ENCODE measurements around the gene TCHH. TPM values are rescaled to one million over a fixed set of nuclear protein-coding genes. Genes with fewer than 3 reads are reported as not detected.
A peak's percentile ranks its signal among the peaks of the same experiment; 100 is the strongest.

Gene TCHH
- total RNA-seq, 2 donors from 2014 or later: not detected

- intact Hi-C loops (cut with DNase I): no loop called here
- peaks cover 15% of the 10 kb centered on the region for H3K4me1 ChIP-seq
These were observed 7.0 kb downstream of the TCHH start for GRCh38 chr1:152107984-152108881.

DNA sequence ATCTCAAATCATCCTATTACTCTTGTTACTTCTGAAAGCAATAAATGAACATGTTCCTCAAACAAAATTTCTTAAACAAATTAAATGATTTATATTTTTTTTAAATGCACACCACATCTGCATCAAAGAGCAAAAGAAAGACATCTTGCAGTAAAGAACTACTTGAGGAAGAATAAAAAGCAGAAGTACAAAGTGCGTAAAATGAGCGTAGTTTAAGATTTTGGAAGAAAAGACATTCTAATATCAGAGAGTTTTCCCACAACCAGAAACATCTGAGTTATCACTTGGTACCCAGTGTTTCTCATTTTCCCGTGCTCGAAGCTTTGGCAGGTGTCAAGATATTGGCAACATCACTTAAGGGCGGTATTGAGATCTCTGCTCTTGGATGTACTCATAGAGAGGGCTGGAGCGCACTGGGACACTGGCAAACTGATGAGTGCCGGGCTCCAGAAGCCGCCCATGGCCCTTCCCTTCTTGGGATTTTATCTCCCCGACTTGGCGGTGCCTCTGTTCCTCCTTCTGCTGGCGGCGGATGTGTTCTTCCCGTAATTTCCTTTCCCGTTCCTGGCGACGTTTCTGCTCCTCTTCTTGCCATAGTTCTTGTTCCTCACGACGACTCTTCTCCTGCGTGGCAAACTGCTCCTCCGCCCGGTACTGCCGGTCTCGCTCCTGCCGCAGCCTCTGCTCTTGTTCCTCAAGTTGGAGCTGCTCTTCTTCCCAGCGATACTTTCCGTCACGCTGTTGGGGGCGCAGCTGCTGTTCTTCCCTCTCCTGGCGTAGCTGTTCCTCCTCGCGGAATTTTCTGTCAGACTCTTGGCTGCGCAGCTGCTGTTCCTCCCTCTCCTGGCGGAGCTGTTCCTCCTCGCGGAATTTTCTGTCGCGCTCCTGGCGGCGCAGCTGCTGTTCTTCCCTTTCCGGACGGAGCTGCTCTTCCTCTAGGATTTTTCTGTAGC is 7.9 kb downstream of the TCHH start:
- TF ChIP-seq CTCF (IDR thresholded peaks at IDR 0.05): no peak
- Histone ChIP-seq H3K4me3 (peak overlapping the region; percentile 25), H3K27ac (no peak overlapping the region), H3K9me3 (no peaks in the 10 kb centered on the region), H3K4me1 (peaks cover 11% of the 10 kb centered on the region), H3K9ac (ENCODE audit: low read depth in 2 of 2, low read length in 2 of 2) (no peak overlapping the region), H3K27me3 (peaks cover 76% of the 10 kb centered on the region), H3K36me3 (no peaks in the 10 kb centered on the region)
- intact Hi-C loops (cut with DNase I): no loop called here
- DNase-seq: peak; percentile 16

More at GRCh38 chr1:152107984-152108881, 7.0 kb downstream of the TCHH start:
- Histone ChIP-seq H3K27ac (no peak overlapping the region), H3K9ac (ENCODE audit: low read depth in 2 of 2, low read length in 2 of 2) (no peak overlapping the region), H3K36me3 (no peaks in the 10 kb centered on the region), H3K4me3 (peak overlapping the region; percentile 25), H3K27me3 (peaks cover 85% of the 10 kb centered on the region), H3K9me3 (no peaks in the 10 kb centered on the region)
- DNase-seq: peak; percentile 44
- TF ChIP-seq CTCF (IDR thresholded peaks at IDR 0.05): no peak

- H3K27ac ChIP-seq: no peak overlapping the region
- H3K27me3 ChIP-seq: peaks cover 56% of the 10 kb centered on the region
- TF ChIP-seq CTCF (IDR thresholded peaks at IDR 0.05): no peak
- peaks cover 7% of the 10 kb centered on the region for H3K4me1 ChIP-seq
- no peak overlapping the region for H3K4me3 ChIP-seq
- H3K36me3 ChIP-seq: no peaks in the 10 kb centered on the region
- intact Hi-C loops (cut with DNase I): no loop called here
- H3K9ac ChIP-seq (ENCODE audit: low read depth in 2 of 2, low read length in 2 of 2): no peak overlapping the region
- no peaks in the 10 kb centered on the region for H3K9me3 ChIP-seq
- DNase-seq: no peak
These were observed 10.4 kb downstream of the TCHH start for GRCh38 chr1:152104854-152105253.

DNA sequence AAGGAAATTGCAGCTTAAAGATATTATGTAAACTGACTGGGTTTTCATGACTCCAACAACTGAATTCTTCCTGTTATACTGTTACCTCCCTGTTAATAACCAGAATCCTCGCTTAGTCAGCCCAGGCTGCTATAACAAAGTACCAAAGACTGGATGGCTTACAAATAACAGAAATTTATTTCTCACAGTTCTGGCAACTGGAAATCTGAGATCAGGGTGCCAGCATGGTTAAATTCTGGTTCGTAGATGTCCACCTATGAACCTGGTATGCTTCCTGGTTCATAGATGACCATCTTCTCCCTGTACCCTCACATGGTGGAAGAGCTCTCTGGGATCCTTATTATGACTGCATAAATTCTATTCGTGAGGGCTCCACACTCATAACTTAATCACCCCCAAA is 18.3 kb downstream of the TCHH start:
- Histone ChIP-seq H3K4me3 (no peak overlapping the region), H3K27ac (no peak overlapping the region), H3K9ac (ENCODE audit: low read depth in 2 of 2, low read length in 2 of 2) (no peak overlapping the region), H3K9me3 (no peaks in the 10 kb centered on the region), H3K36me3 (no peaks in the 10 kb centered on the region), H3K4me1 (no peaks in the 10 kb centered on the region), H3K27me3 (peaks cover 4% of the 10 kb centered on the region)
- no peak for DNase-seq
- intact Hi-C loops (cut with DNase I): no loop called here
- TF ChIP-seq CTCF (IDR thresholded peaks at IDR 0.05): no peak

- H3K27ac ChIP-seq: no peak within 1 kb of the TSS
- H3K36me3 ChIP-seq: no peaks in the 10 kb centered on the region
- DNase-seq: no peak
- H3K9me3 ChIP-seq: no peaks in the 10 kb centered on the region
- no peak within 1 kb of the TSS for H3K4me3 ChIP-seq
- H3K27me3 ChIP-seq: no peaks in the 10 kb centered on the region
- intact Hi-C loops (cut with DNase I): no loop called here
- TF ChIP-seq CTCF (IDR thresholded peaks at IDR 0.05): no peak
- H3K9ac ChIP-seq (ENCODE audit: low read depth in 2 of 2, low read length in 2 of 2): no peak within 1 kb of the TSS
- no peaks in the 10 kb centered on the region for H3K4me1 ChIP-seq
These were observed 26.1 kb downstream of the TCHH start, which contains the start of gene TCHHL1 for GRCh38 chr1:152089014-152089674. Gene TCHHL1, minus strand, starts transcription at chr1:152089064. Its CDS starts 921 bp downstream, at chr1:152088143.

Measured in colonic mucosa (tissue), 4 donors.